IMR-90 (cell line): ENCODE data around the gene HOXA2. TPM values are rescaled to one million over a fixed set of nuclear protein-coding genes. Genes with fewer than 3 reads are reported as not detected.

Experiments
- ATAC-seq: fragments of 200-7000 bp; cut with Tn5 transposase; 2 replicates; pipeline ENCODE4 v1.9.1; 2020; ENCODE audit warnings: low read depth, mild to moderate bottlenecking, moderate library complexity
- BruUV-seq: library from RNA; stranded (reverse); fragments of 400-500 nt; replicated peaks from 2 replicates; lab custom pipeline; 2021; lab: Mats Ljungman, UMichigan
- CTCF ChIA-PET: fragments of 300-600 bp; formaldehyde crosslinking; extraction: SDS; loops from one replicate; lab custom pipeline; 2021; ENCODE audit warnings: antibody characterized with exemption; lab: Yijun Ruan, JAX
- POLR2A ChIA-PET: fragments of 300-600 bp; sonication (Branson Sonifier 250); formaldehyde crosslinking; loops from one replicate; lab custom pipeline; 2022; ENCODE audit warnings: antibody characterized with exemption; ENCODE audit not compliant: unreplicated experiment; lab: Charles Lee
- DNase-seq: peaks from one replicate; pipeline ENCODE4 v3.0.0; 2013
- H2AFZ ChIP-seq: replicated peaks from 2 replicates; pipeline ENCODE3; 2013; ENCODE audit warnings: low read length, mild to moderate bottlenecking; ENCODE audit not compliant: poor library complexity
- H2AK5ac ChIP-seq: 2 replicates; pipeline ENCODE4 v1.6.1; 2013; ENCODE audit warnings: low read depth, low read length, inconsistent platforms
- H2AK9ac ChIP-seq: replicated peaks from 2 replicates; pipeline ENCODE3; 2013; ENCODE audit warnings: mild to moderate bottlenecking, low read depth, low read length, moderate library complexity; ENCODE audit not compliant: poor library complexity
- H2BK120ac ChIP-seq: 2 replicates; pipeline ENCODE4 v1.6.1; 2013; ENCODE audit warnings: low read depth, low read length, inconsistent platforms
- H2BK15ac ChIP-seq: 3 replicates; pipeline ENCODE4 v1.6.1; 2013; ENCODE audit warnings: low read depth, low read length, inconsistent platforms
- H2BK20ac ChIP-seq: 2 replicates; pipeline ENCODE4 v1.6.1; 2013; ENCODE audit warnings: low read depth, mild to moderate bottlenecking, inconsistent platforms, low read length, moderate library complexity
- H2BK5ac ChIP-seq: 2 replicates; pipeline ENCODE4 v1.6.1; 2013; ENCODE audit warnings: mild to moderate bottlenecking, low read depth, low read length, inconsistent platforms; ENCODE audit not compliant: poor library complexity, severe bottlenecking
- H3K14ac ChIP-seq: replicated peaks from 2 replicates; pipeline ENCODE4 v1.6.1; 2013; ENCODE audit warnings: low read depth, low read length, inconsistent platforms
- H3K18ac ChIP-seq: 2 replicates; pipeline ENCODE4 v1.6.1; 2013; ENCODE audit warnings: low read depth, low read length, control low read depth
- H3K23ac ChIP-seq: 2 replicates; pipeline ENCODE4 v1.6.1; 2013; ENCODE audit warnings: low read depth, low read length, inconsistent platforms
- H3K27ac ChIP-seq: 2 replicates; pipeline ENCODE4 v1.5.1; 2013; ENCODE audit warnings: mild to moderate bottlenecking, control low read depth, low read length; ENCODE audit not compliant: insufficient read depth
- H3K27me3 ChIP-seq: 2 replicates; pipeline ENCODE4 v1.6.1; 2013; ENCODE audit warnings: low read length; ENCODE audit not compliant: control insufficient read depth, insufficient read depth
- H3K36me3 ChIP-seq: 2 replicates; pipeline ENCODE4 v1.6.1; 2013; ENCODE audit warnings: low read length, mixed read lengths; ENCODE audit not compliant: control insufficient read depth, insufficient read depth
- H3K4ac ChIP-seq: 2 replicates; pipeline ENCODE4 v1.6.1; 2013; ENCODE audit warnings: low read depth, low read length, inconsistent platforms
- H3K4me1 ChIP-seq: 2 replicates; pipeline ENCODE4 v1.6.1; 2013; ENCODE audit warnings: low read length, mixed read lengths; ENCODE audit not compliant: control insufficient read depth, insufficient read depth
- H3K4me2 ChIP-seq: 2 replicates; pipeline ENCODE4 v1.6.1; 2013; ENCODE audit warnings: low read depth, mild to moderate bottlenecking, control low read depth, low read length, moderate library complexity
- H3K4me3 ChIP-seq: 2 replicates; pipeline ENCODE4 v1.5.1; 2013; ENCODE audit warnings: low read depth, mild to moderate bottlenecking, control low read depth, low read length, moderate library complexity; ENCODE audit not compliant: insufficient read depth
- H3K56ac ChIP-seq: 2 replicates; pipeline ENCODE4 v1.6.1; 2013; ENCODE audit warnings: low read length, inconsistent platforms; ENCODE audit not compliant: insufficient read depth; ENCODE audit errors: extremely low read depth
- H3K79me1 ChIP-seq, 2 experiments: 2 replicates each; pipeline ENCODE4 v1.6.1; 2013; ENCODE audit warnings: low read length in 2 of 2, inconsistent platforms in 1 of 2, low read depth in 1 of 2
- H3K9ac ChIP-seq: 2 replicates; pipeline ENCODE4 v1.6.1; 2013; ENCODE audit warnings: low read depth, low read length, control low read depth
- H3K9me1 ChIP-seq: 2 replicates; pipeline ENCODE4 v1.6.1; 2013; ENCODE audit warnings: low read length, inconsistent platforms; ENCODE audit not compliant: insufficient read depth
- H3K9me3 ChIP-seq: 2 replicates; pipeline ENCODE4 v1.6.1; 2013; ENCODE audit warnings: low read length; ENCODE audit not compliant: control insufficient read depth, insufficient read depth
- H4K20me1 ChIP-seq: 2 replicates; pipeline ENCODE4 v1.6.1; 2013; ENCODE audit warnings: low read length, inconsistent platforms; ENCODE audit not compliant: insufficient read depth
- H4K5ac ChIP-seq: 2 replicates; pipeline ENCODE4 v1.6.1; 2013; ENCODE audit warnings: mild to moderate bottlenecking, low read depth, low read length, control low read depth
- H4K8ac ChIP-seq, 2 experiments: 2 replicates each; pipeline ENCODE4 v1.6.1; 2013; ENCODE audit warnings: low read depth in 2 of 2, low read length in 2 of 2, control low read depth in 1 of 2, inconsistent platforms in 1 of 2
- H4K91ac ChIP-seq: 2 replicates; pipeline ENCODE4 v1.6.1; 2013; ENCODE audit warnings: low read depth, low read length, inconsistent platforms; ENCODE audit not compliant: insufficient read depth
- BHLHE40 ChIP-seq: fragments of 150-350 bp; IDR thresholded peaks from 2 replicates; pipeline ENCODE4 v1.6.1; 2016; ENCODE audit warnings: mild to moderate bottlenecking, low read depth, low read length
- CEBPB ChIP-seq: IDR thresholded peaks from 2 replicates; pipeline ENCODE4 v1.6.1; 2012; ENCODE audit warnings: low read depth, low read length, improper control_type of control experiment
- CHD1 ChIP-seq: IDR thresholded peaks from 2 replicates; pipeline ENCODE4 v1.6.1; 2012; ENCODE audit warnings: low read depth, low read length, improper control_type of control experiment
- ELK1 ChIP-seq: fragments of 150-350 bp; IDR thresholded peaks from 2 replicates; pipeline ENCODE4 v1.6.1; 2016; ENCODE audit warnings: low read depth, mild to moderate bottlenecking, low read length, moderate library complexity, borderline replicate concordance
- MAZ ChIP-seq: IDR thresholded peaks from 2 replicates; pipeline ENCODE4 v1.6.1; 2012; ENCODE audit warnings: low read depth, mild to moderate bottlenecking, low read length, improper control_type of control experiment, moderate library complexity, borderline replicate concordance
- MXI1 ChIP-seq: IDR thresholded peaks from 2 replicates; pipeline ENCODE4 v1.6.1; 2012; ENCODE audit warnings: low read depth, mild to moderate bottlenecking, low read length, moderate library complexity, borderline replicate concordance
- NFE2L2 ChIP-seq: fragments of 150-350 bp; IDR thresholded peaks from 2 replicates; pipeline ENCODE4 v1.6.1; 2016; ENCODE audit warnings: low read depth, mild to moderate bottlenecking, low read length
- POLR2A ChIP-seq: IDR thresholded peaks from 2 replicates; pipeline ENCODE4 v1.6.1; 2012; ENCODE audit warnings: mild to moderate bottlenecking, low read depth, low read length
- RAD21 ChIP-seq: IDR thresholded peaks from 2 replicates; pipeline ENCODE4 v1.6.1; 2012; ENCODE audit warnings: low read length, improper control_type of control experiment
- RCOR1 ChIP-seq: IDR thresholded peaks from 2 replicates; pipeline ENCODE4 v1.6.1; 2012; ENCODE audit warnings: mild to moderate bottlenecking, low read length, improper control_type of control experiment; ENCODE audit not compliant: insufficient replicate concordance
- RFX5 ChIP-seq: IDR thresholded peaks from 2 replicates; pipeline ENCODE4 v1.8.0; 2012; ENCODE audit warnings: low read depth, mild to moderate bottlenecking, low read length, moderate library complexity
- SMC3 ChIP-seq: fragments of 150-350 bp; IDR thresholded peaks from 2 replicates; pipeline ENCODE4 v1.6.1; 2016; ENCODE audit warnings: low read depth, mild to moderate bottlenecking, antibody characterized with exemption, low read length, moderate library complexity
- WGBS, 2 experiments: methylation state at CpG; one replicate each; pipeline versions ENCODE4 v1.1.5 to v1.1.7; 2013; ENCODE audit warnings: missing lambda C conversion rate in 2 of 2; ENCODE audit not compliant: insufficient read length in 1 of 2; ENCODE audit errors: extremely low coverage in 2 of 2; 5-methylcytosine and 5-hydroxymethylcytosine counted together
- dilution Hi-C: fragments of 300-500 bp; cut with HindIII; formaldehyde crosslinking; loops from one replicate; pipeline ENCODE4 v1.14.3; 2018; ENCODE audit warnings: low sequenced_read_pairs; ENCODE audit not compliant: unreplicated experiment
- in situ Hi-C: fragments of 300-500 bp; cut with MboI; formaldehyde crosslinking; loops from 3 replicates; pipeline ENCODE4 v1.14.3; 2019; ENCODE audit warnings: low sequenced_read_pairs, inconsistent platforms, mixed read lengths
- intact Hi-C: fragments of 100-400 bp; cut with micrococcal nuclease; formaldehyde crosslinking; loops from 2 replicates; pipeline ENCODE4 v1.10.0; 2022
- polyA plus RNA-seq, 3 experiments: library from polyadenylated mRNA; depleted of rRNA; stranded (reverse); fragments of >200 nt; gene quantifications; 2 replicates each; pipeline ENCODE4 v1.2.3, GENCODE V29; 2012; ENCODE audit warnings: low replicate concordance in 1 of 3
- total RNA-seq: library from RNA; depleted of rRNA; stranded (reverse); fragments of >200 nt; gene quantifications from 2 replicates; pipeline ENCODE4 v1.2.3, GENCODE V29; 2012
- TF ChIP-seq, protein P1 (sequence below): fragments of 150-350 bp; IDR thresholded peaks from 2 replicates; pipeline ENCODE4 v1.6.1; 2017; ENCODE audit warnings: mild to moderate bottlenecking, antibody characterized with exemption, low read length, low read depth

HOXA2 gene
- total and polyA plus RNA-seq, 2 of the 4 experiments (the other 2 are of a cell fraction), result 1.6 to 3.9 TPM

DNA sequence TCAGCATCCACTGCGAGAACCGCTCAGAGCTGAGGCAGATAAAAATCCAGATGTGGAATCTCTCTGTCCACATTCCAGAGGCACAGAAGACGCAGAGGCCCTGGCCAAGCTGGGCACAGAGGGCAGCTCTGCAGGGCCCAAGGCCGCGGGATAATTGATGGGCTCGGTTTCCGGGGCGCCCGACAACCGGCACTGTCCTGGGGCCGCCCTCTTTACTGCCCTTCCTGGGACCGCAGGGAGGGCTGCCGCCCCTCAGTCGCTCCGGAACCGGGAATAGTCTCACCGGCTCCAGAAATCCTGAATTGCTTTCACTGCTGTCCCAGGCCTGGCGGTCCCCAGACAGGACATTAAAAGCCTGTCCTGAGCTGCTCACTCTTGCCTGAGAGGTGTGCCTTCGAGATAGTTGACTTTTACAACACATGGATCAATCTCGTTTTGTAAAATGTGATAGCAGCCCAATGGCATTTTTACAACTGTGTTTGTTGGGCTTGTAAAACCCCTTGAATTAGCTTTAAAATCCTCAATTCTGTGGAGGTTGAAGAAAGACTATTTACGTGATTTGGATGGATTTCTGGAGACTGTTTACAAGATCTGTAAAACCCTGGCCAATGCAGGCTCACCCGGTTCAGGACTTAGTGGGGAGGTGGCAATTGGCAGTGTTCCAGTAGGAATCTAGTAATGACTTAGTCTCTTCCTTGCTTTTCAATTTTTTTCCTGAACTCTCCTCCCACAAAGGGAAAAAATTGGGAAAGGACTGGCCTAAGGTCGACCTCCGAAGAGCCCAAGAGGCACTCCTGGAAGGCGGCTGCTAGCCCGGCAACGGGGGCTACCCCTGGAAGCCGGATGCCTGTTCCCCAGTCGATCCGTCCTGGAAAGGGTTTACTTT lies 46.5 kb upstream of the HOXA2 start:
- Histone ChIP-seq H3K9ac (peak overlapping the region; percentile 68), H3K4me1 (peaks cover 17% of the 10 kb centered on the region), H2BK15ac (peak overlapping the region; percentile 72; the same call in 2 of the 3 replicates), H2BK120ac (peak overlapping the region; percentile 72), H3K18ac (peak overlapping the region; percentile 66; the same call in 1 of the 2 replicates), H3K4me3 (peak overlapping the region; percentile 38), H4K5ac (peak overlapping the region; percentile 63), H3K56ac (peak overlapping the region; percentile 75; the same call in 1 of the 2 replicates), H3K79me1 (peaks cover 9 to 27% of the 10 kb centered on the region in 2 experiments; a peak in 3 of 4 replicates), H2BK20ac (peak overlapping the region; percentile 59; the same call in 1 of the 2 replicates), H3K27me3 (no peaks in the 10 kb centered on the region), H3K9me3 (no peaks in the 10 kb centered on the region), H4K91ac (peak overlapping the region; percentile 77), H2AK5ac (peak overlapping the region; percentile 78; the same call in 1 of the 2 replicates), H3K23ac (peak overlapping the region; percentile 96), H4K8ac (peak overlapping the region; percentile 82 to 84), H3K4me2 (peak overlapping the region; percentile 76), H3K27ac (peak overlapping the region; percentile 96), H2AFZ (peak overlapping the region; percentile 90), H3K9me1 (peaks cover 3% of the 10 kb centered on the region; the same call in 1 of the 2 replicates), H3K14ac (peak overlapping the region; percentile 46), H4K20me1 (no peaks in the 10 kb centered on the region), H2AK9ac (peak overlapping the region; percentile 57), H3K4ac (peak overlapping the region; percentile 79), H2BK5ac (peak overlapping the region; percentile 64), H3K36me3 (no peaks in the 10 kb centered on the region; the same call in 1 of the 2 replicates)
- BruUV-seq, result no TSS peak
- CTCF ChIA-PET, result interaction anchor here (0.8 to 1.0 kb wide), 2 partner anchors 30 to 31 kb away, joined by 3 to 4 read pairs; no protein-coding TSS in a partner anchor
- POLR2A ChIA-PET, result no interaction called here
- WGBS, 2 experiments, result 26% methylated on average over 11 of the region's 30 CpGs; no CpG with 5 or more reads in 1 of the 2 experiments
- TF ChIP-seq MXI1 (no peak), BHLHE40 (no peak), POLR2A (no peak), RCOR1 (no peak), ELK1 (no peak), RAD21 (no peak), NFE2L2 (no peak), SMC3 (no peak), CHD1 (no peak), RFX5 (no peak), CEBPB (no peak), MAZ (no peak)
- TF ChIP-seq, protein P1, sequence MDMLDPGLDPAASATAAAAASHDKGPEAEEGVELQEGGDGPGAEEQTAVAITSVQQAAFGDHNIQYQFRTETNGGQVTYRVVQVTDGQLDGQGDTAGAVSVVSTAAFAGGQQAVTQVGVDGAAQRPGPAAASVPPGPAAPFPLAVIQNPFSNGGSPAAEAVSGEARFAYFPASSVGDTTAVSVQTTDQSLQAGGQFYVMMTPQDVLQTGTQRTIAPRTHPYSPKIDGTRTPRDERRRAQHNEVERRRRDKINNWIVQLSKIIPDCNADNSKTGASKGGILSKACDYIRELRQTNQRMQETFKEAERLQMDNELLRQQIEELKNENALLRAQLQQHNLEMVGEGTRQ, result no peak
- dilution Hi-C loops, result no loop called here
- ATAC-seq (no peak), DNase-seq (no peak)
- intact Hi-C loops, result loop anchor here (5.0 kb wide), 1 partner anchor 1057 kb away; no protein-coding TSS in a partner anchor
- in situ Hi-C loops, result loop anchor here (10.0 kb wide), 1 partner anchor 954 kb away; no protein-coding TSS in a partner anchor
